HT-29 (cell line): ENCODE measurements around the gene DYSF. TPM values are rescaled to one million over a fixed set of nuclear protein-coding genes. Genes with fewer than 3 reads are reported as not detected.

Experiments used
- DNase-seq: peaks from one replicate; pipeline ENCODE4 v3.0.0-alpha.2; 2015; ENCODE audit warnings: low spot score
- total RNA-seq: library from RNA; depleted of rRNA; stranded (reverse); fragments of >200 nt; shearing (Covaris generic); gene quantifications from 2 replicates; pipeline ENCODE4 v1.2.3, GENCODE V29; 2014

Gene DYSF
- total RNA-seq, 1 experiment from 2014 or later, result not detected

- no peak for DNase-seq
Observed at GRCh38 chr2:71602115-71602495, 148.7 kb downstream of the DYSF start.

GRCh38 chr2:71602581-71602980, 149.2 kb downstream of the DYSF start:
- no peak for DNase-seq

DNA sequence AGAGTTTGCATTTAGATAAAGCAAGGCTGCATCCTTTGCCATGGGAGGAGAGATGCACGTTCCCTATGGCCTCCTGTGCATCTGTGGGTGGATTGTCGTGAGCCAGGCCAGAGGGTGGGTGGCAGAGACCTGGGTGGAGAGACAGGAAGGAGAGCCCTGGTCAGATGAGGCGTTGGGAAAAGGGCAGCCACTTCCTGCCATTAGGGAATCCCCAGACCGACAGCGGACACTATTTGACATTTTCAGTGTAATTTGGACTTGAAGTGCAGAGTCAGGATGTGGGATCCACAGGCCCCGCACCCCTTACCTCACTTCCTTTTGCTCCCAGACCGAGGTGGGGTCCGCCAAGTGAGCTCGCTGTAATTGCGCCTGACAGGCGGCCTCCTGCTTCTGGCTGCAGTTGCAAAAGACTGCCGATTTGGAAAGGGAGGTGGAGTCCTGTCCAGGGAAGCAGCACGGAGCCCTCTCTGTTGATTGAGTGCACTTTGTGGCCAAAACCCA, 150.0 kb downstream of the DYSF start:
- no peak for DNase-seq

DNA sequence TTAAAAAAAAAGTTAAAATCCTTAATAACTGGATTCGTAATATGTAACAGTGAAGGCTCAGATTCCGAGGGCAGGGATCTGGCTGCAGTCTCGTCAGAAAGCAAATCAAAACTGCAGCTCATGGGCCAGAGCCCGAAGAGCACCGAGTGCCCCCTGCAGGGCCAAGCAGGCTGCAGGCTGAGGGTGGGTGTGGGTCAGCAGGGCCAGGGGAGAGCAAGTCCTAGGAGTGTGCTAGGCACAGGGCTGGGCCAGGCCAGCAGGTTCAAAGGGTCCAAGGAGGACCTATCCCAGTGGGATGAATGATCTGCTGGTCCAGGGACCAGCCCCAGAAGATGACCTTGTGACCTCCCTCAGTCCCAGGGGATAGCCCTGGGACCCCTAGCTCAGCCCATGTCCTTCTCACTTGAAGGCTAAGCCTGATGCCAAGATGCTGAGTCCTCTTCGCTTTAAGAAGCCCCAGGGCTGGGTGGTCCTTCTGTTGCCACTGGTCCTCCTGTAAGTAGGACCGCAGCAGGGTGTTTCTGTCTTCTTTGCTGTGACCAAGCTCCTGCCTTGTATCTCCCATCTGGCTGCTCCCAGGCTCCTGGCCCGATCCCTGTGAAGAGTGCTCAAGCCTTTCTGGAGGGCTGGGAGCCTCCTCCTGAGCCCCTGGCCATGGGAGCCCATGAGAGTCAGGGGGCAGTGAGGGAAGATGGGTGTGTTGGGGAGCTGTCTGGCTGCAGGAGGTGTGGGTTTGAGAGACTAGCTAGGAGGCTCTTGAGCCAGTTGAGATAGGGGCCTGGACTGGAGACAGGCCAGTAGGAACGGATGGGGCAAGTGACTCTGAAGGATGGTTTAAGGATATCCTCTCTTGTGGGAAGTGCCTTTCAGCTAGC, 150.7 kb downstream of the DYSF start:
- no peak for DNase-seq

DNA sequence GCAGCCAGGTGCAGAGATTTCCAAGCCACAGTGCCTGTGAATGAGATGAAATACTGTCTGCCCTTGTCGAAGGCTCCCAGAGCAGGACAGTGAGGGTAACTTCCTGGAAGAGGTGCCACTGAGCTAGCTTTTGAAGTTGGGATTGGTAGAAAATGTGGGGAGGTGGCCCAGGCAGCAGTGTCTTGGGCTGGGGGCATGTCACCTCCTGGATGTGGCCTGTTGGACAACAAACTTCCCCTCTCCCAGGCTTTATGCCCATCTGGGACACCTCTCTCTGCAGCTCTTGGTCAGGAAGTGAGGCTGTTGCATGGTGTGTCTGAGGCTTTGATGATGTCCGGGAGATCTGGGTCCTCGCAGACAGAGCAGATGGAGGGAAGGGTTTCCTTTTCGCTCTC, 151.4 kb downstream of the DYSF start:
- no peak for DNase-seq

DNA sequence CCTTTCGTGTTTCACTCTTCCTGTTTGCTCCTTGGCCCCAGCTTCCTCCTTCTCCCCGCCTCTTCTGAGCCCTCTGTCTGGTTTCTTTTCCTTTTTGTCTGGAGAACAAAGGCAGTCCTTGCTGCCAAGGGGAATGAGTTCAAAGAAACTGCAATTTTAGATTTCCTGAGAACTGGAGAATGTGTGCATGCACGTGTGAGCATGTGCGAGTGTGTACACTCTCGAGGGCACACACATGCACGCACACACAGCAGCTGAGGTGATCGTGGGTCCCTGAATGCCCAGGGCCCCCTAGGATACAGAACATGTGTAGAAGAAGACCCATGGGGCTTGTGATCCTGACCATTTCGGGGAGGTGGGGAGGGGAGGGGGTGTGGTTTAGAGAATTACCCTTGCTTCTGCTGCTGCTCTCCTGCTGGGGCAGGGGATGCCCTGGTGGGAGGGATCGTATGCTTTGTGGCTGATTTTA, 151.8 kb downstream of the DYSF start:
- no peak for DNase-seq

DNA sequence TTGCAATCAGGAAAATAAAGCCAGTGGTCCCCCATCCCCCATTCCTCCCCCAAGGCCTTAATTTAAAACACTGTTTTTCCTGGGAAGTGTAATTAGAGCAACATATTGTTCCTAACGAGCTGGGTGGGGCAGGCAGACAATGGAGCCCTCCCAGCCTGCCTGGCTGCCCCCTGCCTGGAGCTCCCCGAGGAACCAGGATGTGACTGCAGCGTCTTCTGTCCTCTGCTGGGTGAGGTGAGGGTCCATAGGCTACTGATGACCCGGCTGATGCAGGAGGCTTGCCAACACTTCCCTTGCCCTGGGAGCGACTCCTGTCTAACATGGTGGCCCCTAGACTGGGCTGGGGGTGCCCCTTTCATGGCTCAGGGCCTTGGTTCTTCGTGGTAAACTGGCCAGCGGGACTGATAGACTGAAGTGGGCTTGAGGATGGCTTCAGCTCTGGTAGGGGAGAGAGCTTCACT, 152.4 kb downstream of the DYSF start:
- no peak for DNase-seq

DNA sequence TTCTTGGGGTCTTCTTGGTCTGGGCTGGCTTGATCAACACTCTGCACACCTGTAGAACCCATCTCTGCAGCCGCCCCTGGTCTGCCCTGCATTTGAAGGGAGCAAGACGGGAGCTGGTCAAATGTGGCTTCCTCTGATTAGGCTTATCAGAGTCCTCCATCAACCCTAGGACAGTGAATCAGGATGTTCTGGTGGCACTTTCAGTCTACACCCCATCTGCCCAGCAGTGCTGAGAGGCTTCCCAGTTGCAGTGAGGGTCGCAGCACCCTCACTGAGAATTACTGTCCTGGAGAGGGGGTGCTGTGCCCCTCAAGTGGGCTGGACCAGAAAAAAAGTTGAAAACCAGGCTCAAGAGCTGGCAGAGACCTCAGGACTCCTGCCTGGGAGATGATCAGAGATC, 152.9 kb downstream of the DYSF start:
- DNase-seq, result no peak

- no peak for DNase-seq
Observed at GRCh38 chr2:71607151-71607889, 154.0 kb downstream of the DYSF start.

GRCh38 chr2:71608034-71608433, 154.7 kb downstream of the DYSF start:
- no peak for DNase-seq

DNA sequence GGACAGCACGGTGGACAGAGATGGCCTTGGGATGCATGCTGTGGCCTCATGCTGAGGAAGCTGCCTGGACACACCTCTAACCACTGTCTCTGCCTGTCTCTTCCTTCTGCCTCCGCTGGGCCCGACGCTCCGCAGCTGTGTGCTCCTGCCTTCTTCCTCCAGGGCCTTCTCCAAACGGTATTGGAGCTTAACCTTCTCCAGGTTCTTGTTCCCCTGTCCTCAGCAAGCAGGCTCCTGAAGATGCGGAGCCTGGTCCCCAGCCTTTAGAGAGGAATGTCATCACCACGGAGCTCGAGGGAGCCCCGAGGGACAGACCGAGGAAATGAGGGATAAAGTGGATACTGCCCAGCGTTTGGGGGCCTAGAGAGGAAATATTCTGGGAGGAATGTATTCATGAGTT, 155.1 kb downstream of the DYSF start:
- no peak for DNase-seq

DNA sequence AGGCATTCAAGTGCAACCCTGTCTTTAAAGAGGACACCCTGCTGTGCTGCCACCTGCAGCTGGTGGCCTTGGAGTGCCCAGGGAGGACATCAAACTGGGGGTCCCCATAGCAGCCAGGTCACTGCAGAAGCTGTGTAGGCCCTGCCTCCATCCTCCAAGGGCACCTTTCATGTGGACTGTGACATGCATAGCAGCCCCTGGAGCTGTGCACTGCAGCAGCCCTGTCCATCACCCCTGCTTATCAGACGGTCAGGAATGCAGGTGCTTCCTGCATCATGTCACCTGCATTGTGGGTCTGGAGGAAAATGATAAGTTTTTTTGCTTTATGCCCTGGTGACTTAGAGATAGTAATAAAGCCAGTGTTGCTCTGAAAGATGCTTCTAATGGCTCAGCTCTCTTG, 155.7 kb downstream of the DYSF start:
- DNase-seq, result no peak

GRCh38 chr2:71609441-71609840, 156.1 kb downstream of the DYSF start:
- no peak for DNase-seq

- DNase-seq, result peak; percentile 39
Observed at GRCh38 chr2:71609958-71610357, 156.6 kb downstream of the DYSF start.

DNA sequence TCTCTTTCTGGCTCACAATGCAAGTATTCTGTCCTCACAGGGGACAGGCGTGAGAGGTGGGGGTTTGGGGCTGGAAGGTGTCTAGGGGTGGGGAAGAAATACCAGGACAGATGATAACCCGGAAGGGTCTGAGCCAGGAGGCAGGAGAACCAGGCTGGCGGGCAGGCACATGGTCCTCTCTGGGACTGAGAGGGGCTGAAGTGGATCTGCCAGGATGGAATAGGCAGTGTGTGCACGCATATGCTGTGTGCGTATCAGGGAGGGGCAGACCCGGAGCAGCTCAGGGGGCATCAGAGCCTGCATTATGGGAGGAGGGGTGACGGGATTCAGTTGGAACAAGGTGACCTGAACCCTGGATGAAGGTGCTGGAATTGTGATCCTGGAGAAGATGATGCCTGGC, 157.3 kb downstream of the DYSF start:
- no peak for DNase-seq

DNA sequence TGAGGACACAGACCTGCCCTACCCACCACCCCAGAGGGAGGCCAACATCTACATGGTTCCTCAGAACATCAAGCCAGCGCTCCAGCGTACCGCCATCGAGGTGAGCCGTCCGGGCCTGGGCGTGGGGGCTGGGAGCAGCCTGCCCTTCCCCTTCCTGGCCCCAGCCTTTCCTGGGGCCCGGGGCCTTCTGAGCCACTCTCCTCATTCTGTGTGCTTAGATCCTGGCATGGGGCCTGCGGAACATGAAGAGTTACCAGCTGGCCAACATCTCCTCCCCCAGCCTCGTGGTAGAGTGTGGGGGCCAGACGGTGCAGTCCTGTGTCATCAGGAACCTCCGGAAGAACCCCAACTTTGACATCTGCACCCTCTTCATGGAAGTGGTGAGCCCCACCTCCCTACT, 157.9 kb downstream of the DYSF start:
- no peak for DNase-seq

- DNase-seq, result no peak
Observed at GRCh38 chr2:71611781-71612527, 158.6 kb downstream of the DYSF start.

GRCh38 chr2:71612581-71613402, 159.4 kb downstream of the DYSF start:
- DNase-seq, result no peak

DNA sequence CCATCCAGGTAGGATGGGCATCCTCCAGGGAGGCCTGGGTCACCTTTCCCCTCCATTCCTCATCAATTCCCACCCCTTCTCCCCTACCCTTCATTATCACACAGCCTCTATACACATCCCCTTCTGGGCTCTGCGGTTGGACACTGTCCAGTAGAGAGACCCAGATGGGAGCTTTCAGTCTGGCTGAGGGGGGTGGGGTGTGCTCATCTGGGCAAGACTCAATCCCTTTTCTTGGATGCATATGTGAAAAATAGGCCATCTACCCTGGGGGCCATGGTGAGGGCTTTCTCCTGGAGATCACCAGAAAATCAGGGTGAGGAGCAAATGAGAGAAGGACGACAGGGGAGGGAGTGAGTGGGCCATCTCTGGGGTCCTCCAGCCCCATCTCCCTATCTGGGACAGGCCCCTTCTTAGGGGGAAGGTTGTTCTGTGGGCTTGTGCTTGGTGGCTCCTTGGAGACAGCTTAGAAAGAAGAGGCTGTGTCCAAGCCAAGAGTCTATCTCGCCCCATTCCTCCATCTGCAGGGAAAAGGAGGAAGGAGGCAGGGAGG, 160.1 kb downstream of the DYSF start:
- no peak for DNase-seq
